H1 (cell line): Measurements from ENCODE around the gene SEC23IP.

Experiments used
- EP300 ChIP-seq, 2 experiments: IDR thresholded peaks; 1 replicate in 1 of 2; 2 replicates in 1 of 2; pipeline ENCODE4 v1.6.1; 2011 to 2012; ENCODE audit warnings: low read depth in 2 of 2, low read length in 2 of 2, mild to moderate bottlenecking in 2 of 2, borderline replicate concordance in 1 of 2, inconsistent platforms in 1 of 2, moderate library complexity in 1 of 2
- HDAC6 ChIP-seq: IDR thresholded peaks from one replicate; pipeline ENCODE4 v1.7.1; 2012; ENCODE audit warnings: low read depth, mild to moderate bottlenecking, inconsistent platforms, low read length, moderate library complexity
- JUND ChIP-seq: IDR thresholded peaks from 2 replicates; pipeline ENCODE4 v1.6.1; 2011; ENCODE audit warnings: mild to moderate bottlenecking, improper control_type of control experiment, low read length
- NRF1 ChIP-seq: IDR thresholded peaks from 2 replicates; pipeline ENCODE4 v1.6.1; 2011; ENCODE audit warnings: mild to moderate bottlenecking, low read depth, low read length, improper control_type of control experiment
- POLR2A ChIP-seq, 2 experiments: IDR thresholded peaks; 1 replicate in 1 of 2; 2 replicates in 1 of 2; pipeline ENCODE4 v1.6.1; 2011; ENCODE audit warnings: low read depth in 2 of 2, low read length in 2 of 2, mild to moderate bottlenecking in 2 of 2; ENCODE audit errors: control extremely low read depth in 1 of 2
- POLR2AphosphoS5 ChIP-seq: IDR thresholded peaks from 2 replicates; pipeline ENCODE4 v1.6.1; 2011; ENCODE audit warnings: low read depth, low read length
- RAD21 ChIP-seq, 2 experiments: IDR thresholded peaks in 1 of 2; conservative IDR thresholded peaks in 1 of 2; 2 replicates each; pipeline ENCODE4 v1.6.1; 2011; ENCODE audit warnings: low read depth in 2 of 2, low read length in 2 of 2, improper control_type of control experiment in 1 of 2, inconsistent platforms in 1 of 2, mild to moderate bottlenecking in 1 of 2, moderate library complexity in 1 of 2
- TEAD4 ChIP-seq: IDR thresholded peaks from 2 replicates; pipeline ENCODE4 v1.6.1; 2012; ENCODE audit warnings: low read depth, low read length, inconsistent platforms, mixed read lengths
- TF ChIP-seq, protein P1 (sequence below), 3 experiments: IDR thresholded peaks; 1 replicate in 2 of 3; 2 replicates in 1 of 3; pipeline versions ENCODE4 v1.5.1 to v1.6.1; 2011; ENCODE audit warnings: low read length in 3 of 3, mild to moderate bottlenecking in 3 of 3, inconsistent platforms in 2 of 3, low read depth in 1 of 3, moderate library complexity in 1 of 3; ENCODE audit not compliant: insufficient read depth in 1 of 3; ENCODE audit errors: control extremely low read depth in 1 of 3
- TF ChIP-seq, protein P2 (sequence below): IDR thresholded peaks from 2 replicates; pipeline ENCODE4 v1.6.1; 2012; ENCODE audit warnings: inconsistent platforms

DNA sequence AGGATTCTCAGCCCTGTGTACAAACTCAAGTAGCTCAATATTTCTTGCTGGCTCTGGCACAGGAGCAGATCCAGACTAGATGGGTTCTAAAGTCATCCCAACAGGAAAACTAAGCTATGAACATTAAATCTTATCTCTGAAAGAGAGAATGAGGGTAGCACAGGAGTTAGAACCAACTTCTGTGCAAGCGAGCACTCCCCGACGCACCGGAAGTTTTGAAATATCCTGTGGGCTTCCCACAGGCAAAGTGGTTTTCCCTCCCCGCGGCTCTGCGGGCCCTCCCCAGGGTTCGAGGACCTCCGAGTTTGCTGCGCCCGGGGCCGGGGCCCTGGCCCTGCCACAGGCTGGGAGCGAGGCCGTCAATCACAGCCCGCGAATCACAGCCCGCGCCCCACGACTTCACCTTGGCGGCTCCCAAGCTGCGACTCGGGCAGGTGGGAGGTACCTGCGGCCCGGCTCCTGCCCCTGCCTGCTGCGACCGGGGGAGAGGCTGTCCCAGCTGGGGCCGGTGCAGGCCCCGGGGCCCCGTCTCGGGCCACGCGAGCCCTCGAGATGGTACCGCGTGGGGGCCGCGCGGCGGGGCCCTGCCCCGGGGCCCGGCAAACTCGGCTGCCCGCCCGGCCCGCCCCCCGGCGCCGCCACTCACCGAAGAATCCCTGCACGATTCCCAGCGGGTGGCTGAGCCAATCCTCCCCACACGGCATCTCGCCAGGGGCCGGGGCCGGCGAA lies 20.5 kb upstream of the SEC23IP start:
- TF ChIP-seq POLR2AphosphoS5 (no peak), POLR2A (IDR thresholded peaks at IDR 0.05; ENCODE audit: control extremely low read depth in 1 of 2, low read depth in 2 of 2, low read length in 2 of 2) (no peak), RAD21 (IDR thresholded peaks at IDR 0.05 in 1 of 2, conservative IDR thresholded peaks at IDR 0.05 in 1 of 2; ENCODE audit: low read depth in 2 of 2, low read length in 2 of 2) (no peak), HDAC6 (no peak), EP300 (IDR thresholded peaks at IDR 0.05; ENCODE audit: borderline replicate concordance in 1 of 2, low read depth in 2 of 2, low read length in 2 of 2) (no peak), TEAD4 (no peak), NRF1 (no peak), JUND (no peak)
- TF ChIP-seq, protein P1, sequence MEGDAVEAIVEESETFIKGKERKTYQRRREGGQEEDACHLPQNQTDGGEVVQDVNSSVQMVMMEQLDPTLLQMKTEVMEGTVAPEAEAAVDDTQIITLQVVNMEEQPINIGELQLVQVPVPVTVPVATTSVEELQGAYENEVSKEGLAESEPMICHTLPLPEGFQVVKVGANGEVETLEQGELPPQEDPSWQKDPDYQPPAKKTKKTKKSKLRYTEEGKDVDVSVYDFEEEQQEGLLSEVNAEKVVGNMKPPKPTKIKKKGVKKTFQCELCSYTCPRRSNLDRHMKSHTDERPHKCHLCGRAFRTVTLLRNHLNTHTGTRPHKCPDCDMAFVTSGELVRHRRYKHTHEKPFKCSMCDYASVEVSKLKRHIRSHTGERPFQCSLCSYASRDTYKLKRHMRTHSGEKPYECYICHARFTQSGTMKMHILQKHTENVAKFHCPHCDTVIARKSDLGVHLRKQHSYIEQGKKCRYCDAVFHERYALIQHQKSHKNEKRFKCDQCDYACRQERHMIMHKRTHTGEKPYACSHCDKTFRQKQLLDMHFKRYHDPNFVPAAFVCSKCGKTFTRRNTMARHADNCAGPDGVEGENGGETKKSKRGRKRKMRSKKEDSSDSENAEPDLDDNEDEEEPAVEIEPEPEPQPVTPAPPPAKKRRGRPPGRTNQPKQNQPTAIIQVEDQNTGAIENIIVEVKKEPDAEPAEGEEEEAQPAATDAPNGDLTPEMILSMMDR (IDR thresholded peaks at IDR 0.05; ENCODE audit: control extremely low read depth in 1 of 3, insufficient read depth in 1 of 3, low read depth in 1 of 3, low read length in 3 of 3): no peak
- TF ChIP-seq, protein P2, sequence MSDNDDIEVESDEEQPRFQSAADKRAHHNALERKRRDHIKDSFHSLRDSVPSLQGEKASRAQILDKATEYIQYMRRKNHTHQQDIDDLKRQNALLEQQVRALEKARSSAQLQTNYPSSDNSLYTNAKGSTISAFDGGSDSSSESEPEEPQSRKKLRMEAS: peak; percentile 35; the same call in 1 of the 2 replicates
